Stromal cell of bone marrow (primary cell): ENCODE results near the gene TNS3.
A peak's percentile ranks its signal among the peaks of the same experiment; 100 is the strongest.

Source experiments
- DNase-seq: peaks from one replicate; pipeline ENCODE4 v3.0.0-alpha.2; 2012; ENCODE audit warnings: low read depth

TNS3 gene

DNA sequence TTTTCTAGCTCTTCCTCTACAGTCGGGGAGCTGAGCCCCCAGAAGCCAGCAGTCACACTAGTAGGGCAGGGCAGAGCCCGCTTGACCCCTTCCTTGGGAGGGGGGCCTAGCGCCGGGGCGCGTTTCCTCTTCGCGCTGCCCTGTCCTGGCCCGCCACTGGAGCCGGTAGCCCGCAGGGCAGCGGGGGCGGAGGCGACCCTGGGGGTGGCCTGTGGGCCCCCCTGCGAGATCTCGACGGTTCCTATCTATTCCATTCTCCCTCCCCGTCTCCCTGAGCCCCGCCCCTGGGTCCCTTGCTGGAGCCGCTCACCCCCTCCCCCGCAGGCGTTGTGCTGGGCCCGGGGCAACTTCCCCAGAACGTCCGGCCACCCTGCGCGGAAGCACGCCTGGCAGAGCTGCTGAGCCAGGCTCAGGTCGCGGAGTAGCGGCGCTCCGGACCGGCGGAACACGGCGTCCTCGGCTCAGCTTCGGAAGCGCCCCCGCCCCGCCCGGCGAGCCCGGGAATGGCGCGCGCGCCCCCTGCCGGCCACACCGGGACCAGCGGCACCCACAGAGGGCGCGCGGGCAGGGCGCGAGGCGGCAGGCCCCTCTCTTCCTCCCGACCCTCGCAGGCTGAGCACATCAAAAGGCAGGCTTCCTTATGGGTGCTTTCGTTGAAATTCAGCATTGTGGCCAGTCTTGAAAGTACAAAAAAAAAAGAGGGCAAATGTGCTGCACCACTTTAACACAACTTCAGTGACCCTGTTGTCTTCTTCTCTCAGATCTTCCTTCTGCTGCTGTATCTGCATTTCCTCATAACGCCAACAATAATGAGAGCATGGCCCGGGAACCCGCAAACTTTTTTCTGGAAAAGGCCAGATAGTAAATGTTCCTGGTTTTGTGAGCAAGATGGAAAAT lies 327.6 kb downstream of the TNS3 start:
- no peak for DNase-seq

DNA sequence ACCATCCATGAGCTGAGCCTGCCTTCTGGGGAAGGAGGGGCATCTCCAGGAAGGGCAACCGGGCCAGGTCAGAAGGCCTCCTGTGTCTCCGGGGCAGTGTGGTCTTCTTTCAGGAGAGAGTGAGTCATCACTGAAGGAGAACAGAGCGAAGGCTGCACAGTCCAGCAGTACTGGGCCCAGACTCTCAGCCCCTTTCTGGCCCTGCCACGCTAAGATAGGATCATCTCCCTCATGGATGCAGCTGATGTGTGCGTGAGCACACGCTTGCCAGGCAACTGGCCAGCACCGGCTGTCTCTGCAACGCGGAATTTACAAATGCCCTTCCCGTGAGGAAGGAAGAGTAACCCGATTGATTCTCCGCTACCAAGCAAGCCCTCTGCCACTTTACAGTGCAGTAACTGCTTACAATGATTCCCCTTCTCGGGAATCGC lies 328.2 kb downstream of the TNS3 start:
- peak; percentile 39 for DNase-seq

DNA sequence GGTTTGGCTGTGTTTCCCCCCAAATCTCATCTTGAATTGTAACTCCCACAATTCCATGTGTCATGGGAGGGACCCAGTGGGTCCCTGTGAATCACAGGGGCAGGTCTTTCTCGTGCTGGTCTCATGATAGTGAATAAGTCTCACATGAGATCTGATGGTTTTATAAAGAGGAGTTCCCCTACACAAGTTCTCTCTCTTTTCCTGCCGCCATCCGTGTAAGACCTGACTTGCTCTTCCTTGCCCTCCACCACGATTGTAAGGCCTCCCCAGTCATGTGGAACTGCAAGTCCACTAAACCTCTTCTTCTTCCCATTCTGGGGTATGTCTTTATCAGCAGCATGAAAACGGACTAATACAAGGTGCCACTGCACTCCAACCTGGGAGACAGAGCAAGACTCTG lies 329.2 kb downstream of the TNS3 start:
- no peak for DNase-seq

DNA sequence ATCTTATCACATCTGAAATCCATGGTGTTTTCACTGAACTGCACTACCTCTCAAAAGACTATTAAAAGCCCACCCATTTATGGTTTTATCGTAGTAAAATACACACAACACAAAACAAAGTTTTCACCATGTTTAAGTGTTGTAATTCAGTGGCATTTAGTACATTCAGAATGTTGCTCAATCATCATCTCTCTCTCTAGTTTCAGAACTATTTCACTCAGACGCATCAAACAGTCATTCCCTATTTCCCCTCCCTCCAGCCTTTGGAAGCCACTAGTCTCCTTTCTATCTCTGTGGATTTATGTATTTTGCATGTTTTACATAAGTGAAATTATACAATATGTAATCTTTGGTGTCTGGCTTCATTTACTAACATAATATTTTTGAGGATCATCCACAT lies 332.6 kb downstream of the TNS3 start:
- DNase-seq = no peak

DNA sequence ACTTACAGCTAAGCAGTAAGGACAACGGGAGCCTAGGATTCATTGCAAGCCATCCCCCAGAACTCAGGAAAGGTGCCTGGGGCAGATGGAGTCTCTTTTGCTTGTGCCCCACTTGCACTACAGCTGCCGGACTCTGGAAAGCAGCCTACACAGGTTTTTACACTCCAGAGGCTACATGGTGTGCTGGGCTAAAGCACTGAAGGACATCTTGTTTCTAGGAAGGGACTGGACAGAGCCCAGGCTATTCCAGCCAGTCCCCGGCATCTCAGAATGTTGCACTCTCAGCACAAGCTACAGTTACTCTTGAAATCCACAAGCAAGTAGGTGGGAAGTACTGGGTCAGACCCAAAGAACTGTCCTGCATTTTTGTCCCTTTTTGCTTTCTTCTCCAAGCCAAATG lies 333.1 kb downstream of the TNS3 start:
- DNase-seq = no peak

DNA sequence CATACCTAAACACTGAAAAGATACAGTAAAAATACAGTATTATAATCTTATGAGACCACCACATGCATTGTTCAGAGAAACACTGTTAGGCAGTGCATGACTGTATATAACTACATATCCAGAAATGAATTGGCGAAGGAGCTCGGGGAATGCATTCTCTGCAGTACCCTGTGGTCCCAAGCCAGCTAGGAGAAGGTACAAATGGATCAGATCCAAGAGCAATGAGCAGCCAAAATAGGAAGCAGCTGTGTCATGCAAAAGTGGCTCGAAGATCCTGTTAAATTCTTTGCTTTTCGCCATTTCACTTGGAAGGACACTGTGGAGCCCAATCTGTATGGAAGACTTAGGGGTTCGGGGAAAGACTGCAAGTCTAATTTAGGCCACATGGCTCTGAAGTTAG lies 334.8 kb downstream of the TNS3 start:
- no peak for DNase-seq

DNA sequence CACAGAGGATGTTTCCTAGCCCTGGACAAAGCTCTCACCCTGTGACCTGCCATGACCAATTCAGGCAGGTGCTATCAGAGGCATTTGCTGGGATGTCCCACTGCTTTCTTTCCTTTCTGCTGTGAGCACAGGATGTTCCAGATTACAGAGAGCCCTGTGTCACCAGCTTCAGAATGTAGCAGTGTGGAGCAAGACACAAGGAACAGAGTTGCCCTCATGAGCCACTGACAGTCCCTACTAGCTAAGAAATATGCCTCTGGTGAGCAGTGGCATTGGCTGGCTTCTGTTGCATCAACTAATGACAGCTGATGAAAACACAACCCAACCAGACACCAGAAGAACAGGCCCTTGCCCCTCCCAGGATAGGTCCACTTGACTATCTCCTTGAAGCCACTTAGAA lies 337.2 kb downstream of the TNS3 start:
- DNase-seq = no peak

DNA sequence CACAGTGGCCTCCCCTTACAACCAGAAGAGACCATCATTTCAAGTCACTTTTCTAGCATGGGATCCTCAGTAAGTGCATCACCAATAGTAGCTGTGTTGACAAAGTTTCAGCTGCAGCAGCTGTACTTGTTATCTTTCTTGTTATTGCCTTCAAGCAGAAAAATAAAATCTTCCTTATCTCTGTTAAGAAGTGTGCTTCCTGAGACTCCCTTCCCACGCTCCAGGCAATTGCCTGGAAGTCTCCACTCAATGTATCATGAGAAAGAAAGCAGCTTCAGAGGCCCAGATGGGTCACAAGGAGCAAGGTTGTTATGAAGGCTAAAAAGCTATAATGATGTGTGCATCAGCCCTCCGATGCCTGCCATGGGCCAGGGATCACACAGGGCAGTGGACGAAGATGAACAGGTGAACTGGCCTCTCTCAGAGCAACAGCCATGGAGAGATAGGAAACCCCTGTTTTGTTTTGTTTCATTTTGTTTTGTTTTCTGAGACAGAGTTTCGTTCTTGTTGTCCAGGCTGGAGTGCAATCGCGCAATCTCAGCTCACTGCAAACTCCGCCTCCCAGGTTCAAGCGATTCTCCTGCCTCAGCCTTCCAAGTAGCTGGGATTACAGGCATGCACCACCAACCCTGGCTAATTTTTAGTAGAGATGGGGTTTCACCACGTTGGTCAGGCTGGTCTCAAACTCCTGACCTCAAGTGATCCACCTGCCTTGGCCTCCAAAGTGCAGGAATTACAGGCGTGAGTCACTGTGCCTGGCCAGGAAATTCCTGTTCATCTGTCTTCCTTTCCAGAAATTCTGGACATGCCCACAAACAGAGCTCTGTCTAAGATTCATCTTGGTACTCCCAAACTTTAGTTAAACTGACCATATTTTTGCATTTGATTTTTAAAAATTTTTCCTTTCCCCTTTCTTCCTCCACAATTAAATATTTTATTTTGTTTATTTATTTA lies 340.5 kb downstream of the TNS3 start:
- DNase-seq = no peak

DNA sequence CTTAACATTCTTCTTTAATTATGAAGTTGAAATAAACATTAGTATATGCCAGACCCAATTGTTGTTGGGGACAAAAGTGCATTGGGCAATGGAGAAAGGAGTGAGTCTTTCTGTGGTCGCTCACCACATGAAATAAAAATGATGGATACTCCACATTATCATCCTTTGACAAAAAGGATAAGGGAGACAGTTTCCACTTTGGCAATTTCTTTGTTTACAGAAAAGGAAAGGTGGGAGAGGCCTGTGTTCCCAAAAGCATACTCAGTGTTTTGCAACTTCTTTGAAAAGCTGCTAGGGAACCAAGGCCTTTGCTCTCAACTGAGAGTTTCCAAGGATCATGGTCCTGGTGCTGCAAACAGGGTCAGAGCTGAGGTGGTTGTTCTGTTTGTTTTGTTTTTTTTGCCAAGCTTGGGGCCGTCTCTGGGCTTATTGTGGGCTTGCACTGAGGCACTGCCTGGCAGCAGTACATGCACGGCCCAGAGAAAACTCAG lies 341.9 kb downstream of the TNS3 start:
- DNase-seq = no peak

DNA sequence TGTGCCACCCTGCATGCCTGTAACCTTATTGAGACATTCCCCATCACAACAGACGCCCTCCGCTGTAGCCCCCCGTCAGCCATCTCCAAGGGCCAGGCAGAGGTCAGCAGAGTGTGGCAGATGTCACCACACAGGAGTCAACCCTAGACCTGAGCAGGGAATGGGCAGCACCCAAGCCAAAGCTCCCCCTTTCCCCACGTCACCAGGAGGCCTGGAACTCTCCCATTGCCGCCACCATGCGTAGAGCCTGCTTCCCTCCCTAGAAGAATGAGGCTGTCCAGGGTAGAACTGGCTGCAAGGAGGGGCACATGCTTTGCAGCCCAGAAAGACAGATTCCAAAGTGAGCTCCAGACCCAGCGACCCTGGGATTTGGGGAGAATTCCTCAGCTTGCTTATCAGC lies 342.9 kb downstream of the TNS3 start:
- DNase-seq = no peak

DNA sequence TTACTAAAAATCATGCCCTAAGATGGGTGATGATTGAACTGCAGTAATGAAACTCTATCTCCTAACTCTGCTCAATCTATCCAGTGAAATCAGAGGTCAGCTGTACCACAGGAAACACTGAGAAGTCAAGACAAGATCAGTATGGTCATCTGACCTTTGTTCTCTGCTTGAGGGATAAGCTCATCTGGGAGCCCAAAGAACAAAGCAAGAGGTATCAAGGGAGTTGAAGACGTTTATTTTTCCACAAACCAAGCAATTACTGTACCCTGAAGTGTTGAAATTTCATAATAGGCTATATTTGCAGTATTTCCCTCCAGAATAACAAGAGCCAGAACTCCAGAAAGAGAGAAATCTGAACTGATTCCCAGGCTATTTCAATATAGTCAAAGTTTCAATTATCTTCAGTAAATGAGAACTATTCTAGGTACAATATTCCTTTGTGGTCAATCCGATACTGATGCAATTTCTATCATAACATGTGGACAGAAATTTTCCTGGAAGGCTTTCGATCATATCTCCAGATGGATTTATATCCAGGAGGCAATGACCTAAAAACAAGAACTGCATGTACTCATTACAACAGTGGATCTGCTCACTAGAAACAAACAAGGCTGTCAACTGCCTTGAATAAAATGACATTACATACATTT lies 345.3 kb downstream of the TNS3 start:
- DNase-seq = no peak

DNA sequence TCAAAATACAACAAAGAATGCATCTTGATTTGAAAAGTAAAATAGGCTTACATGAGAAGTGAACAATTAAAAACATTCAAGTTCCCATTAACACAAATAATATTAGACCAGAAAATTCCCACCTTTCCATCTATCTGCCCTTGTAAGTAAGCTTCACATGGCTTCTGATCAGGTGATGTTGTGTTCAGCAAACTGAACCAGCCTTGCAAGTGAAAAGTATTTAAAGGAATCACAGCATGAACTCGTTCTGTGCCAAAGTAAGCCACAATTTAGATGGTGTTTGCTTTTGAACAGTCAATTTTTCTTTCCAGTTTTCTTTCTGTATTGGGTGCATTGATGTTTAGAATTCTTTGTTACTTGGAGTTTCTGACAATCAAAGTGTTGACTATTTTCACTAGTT lies 347.9 kb downstream of the TNS3 start:
- DNase-seq = no peak

DNA sequence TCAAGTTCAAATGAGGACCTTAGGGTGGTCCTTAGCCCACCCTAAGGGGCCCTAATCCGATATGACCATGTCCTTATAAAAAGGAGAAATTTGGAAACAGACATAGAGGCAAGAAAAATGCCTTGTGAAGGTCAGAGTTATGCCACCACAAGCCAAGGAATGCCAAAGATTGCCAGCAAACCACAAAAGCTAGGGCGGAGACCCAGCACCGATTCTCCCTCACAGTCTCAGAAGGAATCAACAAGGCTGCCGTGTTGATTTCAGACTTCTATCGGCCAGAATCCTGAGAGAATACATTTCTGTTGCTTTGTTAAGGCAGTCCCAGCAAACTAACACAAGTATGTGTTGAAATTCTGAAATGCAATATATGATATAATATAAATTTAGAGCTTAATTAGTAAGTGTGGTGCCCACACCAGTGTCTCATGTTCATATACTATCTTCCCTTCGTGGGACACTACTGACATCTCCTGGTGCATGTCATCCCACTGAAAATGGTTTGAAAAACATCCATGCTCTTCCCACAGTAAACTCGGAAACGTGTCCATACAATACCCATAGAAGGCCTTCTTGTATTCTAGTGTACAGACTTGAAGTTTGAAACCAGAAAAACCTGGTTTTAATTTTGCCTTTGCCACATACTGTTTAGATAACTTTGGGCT lies 349.0 kb downstream of the TNS3 start:
- no peak for DNase-seq

DNA sequence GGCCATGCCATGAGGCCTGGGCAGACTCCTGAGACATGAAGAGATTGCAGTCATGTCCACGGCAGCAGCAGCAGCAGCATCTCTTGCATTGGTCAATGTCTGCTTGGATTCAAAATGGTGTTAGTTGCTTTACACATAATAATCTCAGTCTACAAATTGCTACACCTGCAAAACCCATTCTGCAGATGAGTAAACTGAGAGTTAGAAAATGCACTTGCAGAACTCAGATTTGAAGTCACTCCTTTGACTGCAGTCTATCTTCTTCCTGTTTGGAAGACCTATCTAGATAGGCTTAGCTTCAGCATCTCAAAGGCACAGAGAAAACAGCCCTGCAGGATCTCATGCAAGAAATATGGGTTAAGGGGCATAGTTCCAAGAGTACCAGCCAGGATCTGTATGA lies 350.3 kb downstream of the TNS3 start:
- DNase-seq = no peak

DNA sequence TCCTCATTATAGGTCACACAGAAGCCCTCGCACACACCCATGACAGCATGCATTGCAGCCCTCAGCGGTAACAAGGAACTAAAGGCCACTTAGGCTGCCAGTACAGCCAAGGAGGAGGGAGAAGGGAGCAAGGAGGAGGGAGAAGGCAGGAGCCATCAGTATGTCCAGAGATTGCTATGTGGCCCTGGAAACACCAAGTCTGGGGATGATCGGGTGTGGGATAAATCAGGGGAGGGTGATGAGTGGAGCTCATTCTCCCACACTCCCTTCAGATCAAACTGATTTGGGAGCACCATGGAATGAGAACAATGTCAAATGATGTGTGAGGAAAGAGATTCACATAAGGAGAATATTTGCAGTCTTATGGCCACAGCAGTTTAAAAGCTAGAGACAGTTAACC lies 350.9 kb downstream of the TNS3 start:
- no peak for DNase-seq

DNA sequence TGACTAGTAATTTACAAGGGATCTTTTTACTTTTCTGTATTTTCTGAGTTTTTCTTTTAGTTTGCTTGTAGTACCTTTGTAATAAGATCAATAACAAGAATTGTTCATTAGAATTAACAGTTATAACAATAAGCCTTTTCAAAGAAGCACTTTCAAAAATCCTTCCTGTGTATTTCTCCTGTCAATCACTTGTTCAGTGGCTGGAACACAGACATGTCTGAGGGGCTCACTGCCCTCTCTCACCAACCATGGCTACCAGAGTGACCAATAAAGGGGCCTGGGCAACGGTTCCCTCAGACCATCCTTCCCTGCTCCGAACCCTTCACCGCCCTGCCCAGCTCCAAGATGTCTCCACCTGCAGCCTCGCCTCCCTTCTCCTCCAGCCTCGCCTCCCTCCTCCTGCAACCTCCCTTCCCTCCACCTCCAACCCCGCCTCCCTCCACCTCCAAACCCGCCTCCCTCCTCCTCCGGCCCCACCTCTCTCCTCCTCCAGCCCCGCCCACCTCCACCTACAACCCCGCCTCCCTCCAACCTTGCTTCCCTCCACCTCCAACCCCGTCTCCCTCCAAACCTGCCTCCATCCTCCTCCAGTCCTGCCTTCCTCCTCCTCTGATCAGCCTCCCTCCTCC lies 353.4 kb downstream of the TNS3 start:
- no peak for DNase-seq

DNA sequence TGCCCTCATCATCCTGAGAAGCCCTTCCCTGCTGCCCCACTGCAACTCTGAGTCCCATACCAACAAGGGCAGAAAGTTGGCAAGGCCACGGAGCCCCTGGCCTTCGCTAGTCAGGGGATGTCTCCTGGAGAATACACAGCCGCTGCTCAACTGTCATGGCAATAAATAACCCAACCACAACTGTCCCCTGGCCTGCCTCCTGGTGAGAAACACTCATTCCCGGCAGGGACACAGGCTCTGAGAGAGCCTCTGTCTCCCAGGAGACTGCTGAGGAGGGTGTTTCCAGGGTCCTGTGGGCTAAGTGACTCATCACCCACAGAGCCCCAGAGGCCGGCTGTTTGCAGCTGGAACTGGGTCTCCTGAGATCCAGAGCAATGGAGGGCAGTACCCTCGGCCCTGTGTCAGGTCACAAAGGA lies 354.1 kb downstream of the TNS3 start:
- DNase-seq = peak; percentile 17

DNA sequence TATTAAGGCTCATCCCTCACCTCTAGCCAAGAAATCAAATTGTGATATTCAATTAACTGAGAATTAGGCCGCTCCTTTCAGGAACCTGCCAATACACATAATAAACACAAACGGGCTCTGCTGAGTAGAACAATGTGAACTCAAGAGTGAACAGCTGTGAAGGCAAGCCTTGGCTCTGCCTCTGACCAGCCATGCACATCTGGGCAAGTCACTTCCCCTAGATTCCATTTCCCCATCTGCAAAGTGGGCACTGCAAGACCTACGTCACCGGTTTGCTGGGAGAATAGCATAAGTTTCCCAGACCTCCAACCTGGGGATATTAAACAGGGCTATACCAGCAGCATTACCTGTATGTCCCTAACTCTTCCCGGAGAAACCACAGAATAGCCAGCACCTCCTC lies 355.2 kb downstream of the TNS3 start:
- DNase-seq = no peak

DNA sequence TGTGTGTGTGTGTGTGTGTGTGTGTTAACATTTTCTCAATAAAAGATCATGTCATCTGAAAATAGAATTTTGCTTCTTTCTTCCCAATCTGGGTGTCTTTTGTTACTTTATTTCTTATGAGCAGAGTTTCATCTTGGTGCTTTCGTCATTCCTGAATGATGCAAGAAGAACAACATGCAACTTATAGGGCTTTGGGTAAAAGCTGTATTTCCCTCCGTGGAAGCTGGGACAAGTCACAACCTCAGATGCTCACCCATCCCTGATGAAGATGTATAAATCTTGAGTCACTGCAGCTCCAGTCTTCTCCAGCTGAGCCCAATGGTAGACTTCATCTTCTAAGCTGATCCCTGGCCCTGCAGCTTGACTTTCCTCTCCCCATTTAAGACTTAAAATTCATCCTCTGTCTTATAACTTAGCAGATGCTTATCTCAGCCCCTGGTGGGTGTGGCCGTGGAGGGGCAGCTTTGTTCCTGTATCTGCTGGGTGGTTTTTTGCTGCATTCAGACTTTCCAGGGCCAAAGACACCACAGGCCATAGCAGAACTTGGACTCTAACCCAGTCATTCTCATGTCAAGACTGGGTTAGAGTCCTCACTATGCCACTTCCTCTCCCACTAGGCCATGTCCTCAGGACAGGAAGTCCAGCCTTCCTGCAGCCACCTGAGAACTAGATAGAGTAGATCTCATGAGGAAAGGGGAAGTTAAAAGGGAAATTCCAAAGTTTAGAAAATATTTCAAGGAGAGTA lies 356.4 kb downstream of the TNS3 start:
- no peak for DNase-seq
